Activated T-cell treated with anti-CD3 and anti-CD28 coated beads for 24 hours (primary cell): ENCODE results near the gene CLDN4.
"Not testable (repeated sequence)": the region's sequence is repeated elsewhere in the genome, so short reads cannot be mapped to it uniquely, and the experiment has no call there.

ENCODE experiments used
- DNase-seq: peaks from one replicate; pipeline ENCODE4 v3.0.0-alpha.2; 2020; ENCODE audit warnings: low read depth

Gene CLDN4

DNA sequence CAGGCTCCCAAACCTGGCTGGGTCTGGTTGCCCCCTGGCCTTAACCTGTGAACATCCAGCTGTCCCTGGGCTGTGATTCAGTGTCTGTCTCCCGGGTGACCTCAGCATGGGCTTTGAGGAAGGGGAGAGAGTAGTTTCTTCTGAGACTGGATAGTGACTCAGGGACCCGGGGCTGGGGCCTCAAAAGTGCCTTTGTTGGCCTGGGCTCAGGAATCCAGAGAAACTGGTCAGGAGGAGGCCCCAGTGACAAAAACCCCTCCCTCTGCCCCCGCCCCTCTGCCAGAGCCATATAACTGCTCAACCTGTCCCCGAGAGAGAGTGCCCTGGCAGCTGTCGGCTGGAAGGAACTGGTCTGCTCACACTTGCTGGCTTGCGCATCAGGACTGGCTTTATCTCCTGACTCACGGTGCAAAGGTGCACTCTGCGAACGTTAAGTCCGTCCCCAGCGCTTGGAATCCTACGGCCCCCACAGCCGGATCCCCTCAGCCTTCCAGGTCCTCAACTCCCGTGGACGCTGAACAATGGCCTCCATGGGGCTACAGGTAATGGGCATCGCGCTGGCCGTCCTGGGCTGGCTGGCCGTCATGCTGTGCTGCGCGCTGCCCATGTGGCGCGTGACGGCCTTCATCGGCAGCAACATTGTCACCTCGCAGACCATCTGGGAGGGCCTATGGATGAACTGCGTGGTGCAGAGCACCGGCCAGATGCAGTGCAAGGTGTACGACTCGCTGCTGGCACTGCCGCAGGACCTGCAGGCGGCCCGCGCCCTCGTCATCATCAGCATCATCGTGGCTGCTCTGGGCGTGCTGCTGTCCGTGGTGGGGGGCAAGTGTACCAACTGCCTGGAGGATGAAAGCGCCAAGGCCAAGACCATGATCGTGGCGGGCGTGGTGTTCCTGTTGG lies at the start of gene CLDN4:
CLDN4 (plus strand) TSS at position 316 of the 903 bp plus-strand sequence; CDS start at position 522, 206 bp downstream.
- no peak for DNase-seq

- no peak for DNase-seq
These were observed 44.2 kb upstream of the CLDN4 start for GRCh38 chr7:73786588-73786987.

GRCh38 chr7:73787786-73788048 lies 43.1 kb upstream of the CLDN4 start:
- not testable (repeated sequence) for DNase-seq

DNA sequence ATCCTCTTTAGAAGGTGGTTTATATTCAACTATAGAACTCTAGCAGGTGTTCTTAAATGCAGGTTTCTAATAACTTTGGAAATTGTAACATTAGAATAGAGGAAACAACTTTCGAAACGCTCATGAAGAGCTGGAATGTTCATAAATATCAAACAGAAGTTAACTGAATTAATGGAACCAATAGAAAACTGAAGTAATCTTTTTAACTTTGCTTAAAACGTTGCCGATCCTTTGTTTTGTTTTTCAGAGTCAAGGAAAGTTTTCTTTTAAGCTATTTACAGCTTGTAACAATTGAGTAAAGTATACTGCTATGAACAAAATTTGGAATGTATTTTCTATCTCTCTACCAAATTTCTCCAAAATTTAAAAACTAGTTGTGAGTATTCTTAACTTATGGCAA lies 41.7 kb upstream of the CLDN4 start:
- DNase-seq: no peak

GRCh38 chr7:73791170-73791690 lies 39.6 kb upstream of the CLDN4 start:
- DNase-seq: not testable (repeated sequence)

- DNase-seq: not testable (repeated sequence)
These were observed 35.6 kb upstream of the CLDN4 start for GRCh38 chr7:73795188-73795587.

DNA sequence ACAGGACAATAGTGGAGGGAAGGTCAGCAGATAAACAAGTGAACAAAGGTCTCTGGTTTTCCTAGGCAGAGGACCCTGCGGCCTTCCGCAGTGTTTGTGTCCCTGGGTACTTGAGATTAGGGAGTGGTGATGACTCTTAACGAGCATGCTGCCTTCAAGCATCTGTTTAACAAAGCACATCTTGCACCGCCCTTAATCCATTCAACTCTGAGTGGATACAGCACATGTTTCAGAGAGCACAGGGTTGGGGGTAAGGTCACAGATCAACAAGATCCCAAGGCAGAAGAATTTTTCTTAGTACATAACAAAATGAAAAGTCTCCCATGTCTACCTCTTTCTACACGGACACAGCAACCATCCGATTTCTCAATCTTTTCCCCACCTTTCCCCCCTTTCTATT lies 34.1 kb upstream of the CLDN4 start:
- not testable (repeated sequence) for DNase-seq

- DNase-seq: not testable (repeated sequence)
These were observed 33.6 kb upstream of the CLDN4 start for GRCh38 chr7:73797176-73797575.

GRCh38 chr7:73799282-73800141 lies 31.3 kb upstream of the CLDN4 start:
- no peak for DNase-seq

- DNase-seq: no peak
These were observed 29.2 kb upstream of the CLDN4 start for GRCh38 chr7:73801577-73801976.

- no peak for DNase-seq
These were observed 28.3 kb upstream of the CLDN4 start for GRCh38 chr7:73802459-73802858.

DNA sequence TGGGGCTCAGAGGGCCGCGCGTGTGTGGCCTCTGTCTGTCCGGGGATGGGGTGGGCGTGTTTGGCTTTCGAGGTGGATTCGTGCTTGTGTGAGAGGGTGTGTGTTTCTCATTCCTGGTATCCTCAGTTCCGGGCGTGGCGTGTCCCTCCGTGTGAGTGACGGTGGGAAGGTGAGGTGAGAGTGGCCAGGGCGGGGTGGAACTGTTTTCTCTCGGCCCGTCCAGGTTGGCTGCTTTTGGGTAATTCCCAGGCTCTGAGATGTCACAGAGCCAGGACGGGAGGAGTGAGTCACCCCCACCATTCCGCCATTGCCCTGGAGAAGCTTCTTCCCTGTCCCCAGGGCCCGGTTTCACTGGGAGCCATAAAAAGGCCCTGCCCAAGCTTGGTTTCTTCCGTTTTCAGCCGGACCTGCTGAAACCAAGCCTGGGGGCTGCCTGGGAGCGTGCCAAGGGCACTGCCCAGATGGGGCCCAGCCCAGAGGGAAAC lies 21.3 kb upstream of the CLDN4 start:
- DNase-seq: no peak

DNA sequence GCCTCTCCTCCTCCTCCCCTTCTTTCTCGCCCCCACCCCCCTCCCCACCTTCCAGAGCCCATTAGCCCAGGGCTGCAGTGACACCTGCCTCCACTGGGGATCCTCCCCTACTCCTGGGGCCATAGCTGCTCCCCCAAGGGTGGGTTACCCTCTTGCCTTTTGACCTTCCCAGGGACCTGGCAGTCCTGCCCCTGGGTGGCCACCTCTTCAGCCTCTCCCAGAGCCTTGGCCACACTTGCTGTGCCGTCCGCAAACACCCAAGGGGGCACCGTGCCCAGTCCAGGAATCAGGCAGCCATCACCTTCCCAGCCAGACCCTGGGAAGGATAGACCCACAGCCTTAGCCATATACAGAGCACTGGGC lies 19.8 kb upstream of the CLDN4 start:
- DNase-seq: no peak

GRCh38 chr7:73811760-73812168 lies 19.0 kb upstream of the CLDN4 start:
- peak; percentile 32 for DNase-seq

DNA sequence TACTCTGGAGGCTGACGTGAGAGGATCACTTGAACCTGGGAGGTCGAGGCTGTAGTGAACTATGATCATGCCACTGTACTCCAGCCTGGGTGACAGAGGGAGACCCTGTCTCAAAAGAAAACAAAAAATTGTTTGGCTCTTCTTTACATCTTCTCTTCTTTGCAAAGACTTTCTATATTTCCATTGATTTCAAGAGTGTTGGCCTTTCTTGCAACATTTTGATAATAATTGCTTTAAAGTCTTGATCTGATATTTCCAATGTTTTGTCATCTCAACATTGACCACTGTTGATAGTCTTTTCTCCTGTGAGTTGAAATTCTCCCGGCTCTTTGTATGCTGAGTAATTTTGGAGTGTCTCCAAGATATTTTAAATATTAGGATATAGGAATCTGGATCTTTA lies 17.8 kb upstream of the CLDN4 start:
- no peak for DNase-seq

DNA sequence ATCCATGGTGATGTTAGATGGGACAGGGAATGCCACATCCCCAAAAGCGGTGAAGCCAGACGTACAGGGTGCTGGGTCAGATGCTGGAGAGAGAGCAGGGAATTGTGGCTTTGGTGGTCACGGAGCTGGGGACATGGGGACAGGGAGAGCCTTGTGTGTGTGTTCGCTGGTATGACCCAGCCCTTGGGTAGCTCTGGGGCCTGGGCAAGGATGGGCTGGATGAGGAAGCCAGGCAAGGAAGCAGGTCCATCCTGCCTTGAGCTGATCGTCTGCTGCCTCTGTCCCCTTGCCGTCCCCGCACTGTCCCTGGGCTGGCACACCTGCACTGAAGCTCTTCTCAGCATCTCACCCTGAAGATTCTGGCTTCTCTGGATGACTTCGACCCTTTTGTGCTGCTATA lies 15.4 kb upstream of the CLDN4 start:
- no peak for DNase-seq

- DNase-seq: no peak
These were observed 13.7 kb upstream of the CLDN4 start for GRCh38 chr7:73817121-73817520.

DNA sequence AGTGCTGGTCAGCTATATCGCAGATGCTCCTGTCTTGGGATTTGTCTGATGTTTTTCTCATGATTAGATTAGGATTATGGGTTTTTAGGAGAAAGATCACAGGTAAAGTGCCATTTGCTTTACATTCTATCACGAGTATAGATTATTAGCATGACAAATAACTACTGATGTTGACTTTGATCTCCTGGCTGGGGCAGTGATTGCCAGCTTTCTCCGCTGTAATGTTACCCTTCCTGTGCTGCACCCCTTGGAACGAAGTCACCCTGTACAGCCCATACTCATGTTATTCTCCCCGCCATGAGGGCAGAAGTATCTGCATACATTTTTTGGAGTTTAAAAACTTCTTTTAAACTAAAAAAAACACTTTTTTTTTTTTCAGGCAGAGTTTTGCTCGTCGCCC lies 10.8 kb upstream of the CLDN4 start:
- DNase-seq: no peak

GRCh38 chr7:73821597-73822285 lies 9.1 kb upstream of the CLDN4 start:
- not testable (repeated sequence) for DNase-seq

GRCh38 chr7:73822319-73823173 lies 8.2 kb upstream of the CLDN4 start:
- no peak for DNase-seq

DNA sequence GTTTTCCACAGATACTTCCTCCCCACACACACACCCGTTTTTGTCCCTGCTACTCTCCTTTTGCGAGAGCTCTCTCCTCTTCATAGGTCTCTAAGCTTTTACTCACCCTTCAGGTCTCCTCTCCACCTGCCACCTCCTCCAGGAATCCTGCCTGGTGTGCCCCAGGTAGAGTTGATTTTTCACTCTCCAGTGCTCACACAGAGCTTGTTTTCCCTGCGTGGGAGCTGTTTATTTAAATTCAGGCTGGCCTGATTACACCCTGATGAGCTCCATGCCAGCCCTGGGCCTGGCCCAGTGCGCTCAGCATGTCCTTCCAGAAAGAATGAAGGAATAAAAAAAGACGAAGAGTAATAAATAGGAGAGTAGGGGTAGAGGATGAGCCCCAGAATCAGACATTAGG lies 7.5 kb upstream of the CLDN4 start:
- no peak for DNase-seq
